Right atrium auricular region (tissue), 2 donors: ENCODE results near the gene RPS6KA4. TPM values are rescaled to one million over a fixed set of nuclear protein-coding genes. Genes with fewer than 3 reads are reported as not detected.

Experiments
- DNase-seq: peaks from one replicate; pipeline ENCODE4 v3.0.0-alpha.2; 2019; ENCODE audit warnings: low spot score
- H3K27ac ChIP-seq, 2 donors: fragments of 200-600 bp; sonication (generic); 1 replicate in 1 of 2; 2 replicates in 1 of 2; pipeline ENCODE4 v1.5.1; 2016 to 2019
- H3K27me3 ChIP-seq, 2 donors: fragments of 200-600 bp; sonication (generic); one replicate each; pipeline versions ENCODE4 v1.5.1 to v1.6.0; 2017 to 2019
- H3K36me3 ChIP-seq: fragments of 200-600 bp; sonication (generic); one replicate; pipeline ENCODE4 v1.5.1; 2016
- H3K4me1 ChIP-seq, 2 donors: fragments of 200-600 bp; sonication (generic); one replicate each; pipeline versions ENCODE4 v1.5.1 to v1.6.0; 2017 to 2019
- H3K4me3 ChIP-seq, 2 donors: fragments of 200-600 bp; sonication (generic); 1 replicate in 1 of 2; 2 replicates in 1 of 2; pipeline ENCODE4 v1.5.1; 2017 to 2019; ENCODE audit warnings: mild to moderate bottlenecking in 1 of 2, moderate library complexity in 1 of 2
- H3K9me3 ChIP-seq, 2 donors: fragments of 200-600 bp; sonication (generic); one replicate each; pipeline ENCODE4 v1.5.1; 2019
- total RNA-seq, 2 donors: library from RNA; depleted of rRNA; stranded (reverse); fragments of >200 nt; gene quantifications; one replicate each; pipeline ENCODE4 v1.1.0, GENCODE V29; 2016
- TF ChIP-seq, protein P1 (sequence below), 2 donors: fragments of 200-600 bp; sonication (generic); IDR thresholded peaks; one replicate each; pipeline ENCODE4 v1.5.1; 2019; ENCODE audit warnings: antibody characterized with exemption in 2 of 2

Gene RPS6KA4
- total RNA-seq, 2 donors from 2014 or later = 11.4 to 22.2 TPM

DNA sequence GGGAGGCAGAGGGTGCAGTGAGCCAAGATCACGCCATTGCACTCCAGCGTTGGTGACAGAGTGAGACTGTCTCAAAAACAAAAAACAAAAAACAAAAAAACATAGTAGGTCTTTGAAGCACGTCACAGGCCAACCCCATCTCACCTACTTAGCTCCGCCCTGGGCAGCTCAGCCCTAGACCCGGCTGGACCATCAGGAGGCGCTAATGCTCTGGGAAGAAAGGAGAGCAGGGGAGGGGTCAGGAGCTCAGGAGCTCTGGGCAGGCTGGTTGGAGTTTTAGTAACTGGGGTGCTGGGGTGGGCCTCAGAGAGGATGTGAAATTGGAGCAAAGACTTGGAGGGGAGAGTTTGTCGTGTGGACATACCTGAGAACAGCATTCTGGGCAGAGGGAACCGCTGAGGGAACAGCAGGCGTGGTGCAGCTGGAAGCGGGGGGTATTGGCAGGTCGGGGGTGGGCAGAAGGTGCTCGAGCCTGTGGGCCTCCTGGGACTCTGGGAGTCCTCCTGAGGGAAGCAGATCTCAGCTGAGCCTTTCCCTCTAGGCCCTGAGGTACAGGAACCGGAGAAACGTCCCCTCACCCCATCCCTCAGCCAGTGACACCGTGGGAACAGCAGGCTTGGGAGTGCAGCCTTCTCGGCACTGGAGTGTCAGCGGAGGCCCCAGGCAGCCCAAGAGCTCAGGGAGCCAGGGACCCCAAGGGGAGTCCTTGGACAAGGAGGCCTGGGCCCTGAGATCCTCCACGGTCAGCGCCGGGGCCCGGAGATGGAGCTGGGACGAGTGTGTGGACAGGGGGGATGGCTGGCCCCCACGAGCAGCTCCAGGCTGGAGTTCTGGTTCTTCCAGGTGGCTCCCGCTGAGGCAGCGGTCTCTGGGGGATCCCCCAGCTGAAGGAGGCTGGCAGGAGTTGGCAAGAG is 2.2 kb upstream of the RPS6KA4 start:
- Histone ChIP-seq H3K27ac (peak overlapping the region in 1 of 2 donors; percentile 70), H3K4me3 (no peak overlapping the region), H3K9me3 (no peaks in the 10 kb centered on the region), H3K36me3 (peaks cover 10% of the 10 kb centered on the region), H3K27me3 (no peaks in the 10 kb centered on the region), H3K4me1 (peaks cover 0 to 57% of the 10 kb centered on the region in 2 donors)
- DNase-seq = no peak
- TF ChIP-seq, protein P1, sequence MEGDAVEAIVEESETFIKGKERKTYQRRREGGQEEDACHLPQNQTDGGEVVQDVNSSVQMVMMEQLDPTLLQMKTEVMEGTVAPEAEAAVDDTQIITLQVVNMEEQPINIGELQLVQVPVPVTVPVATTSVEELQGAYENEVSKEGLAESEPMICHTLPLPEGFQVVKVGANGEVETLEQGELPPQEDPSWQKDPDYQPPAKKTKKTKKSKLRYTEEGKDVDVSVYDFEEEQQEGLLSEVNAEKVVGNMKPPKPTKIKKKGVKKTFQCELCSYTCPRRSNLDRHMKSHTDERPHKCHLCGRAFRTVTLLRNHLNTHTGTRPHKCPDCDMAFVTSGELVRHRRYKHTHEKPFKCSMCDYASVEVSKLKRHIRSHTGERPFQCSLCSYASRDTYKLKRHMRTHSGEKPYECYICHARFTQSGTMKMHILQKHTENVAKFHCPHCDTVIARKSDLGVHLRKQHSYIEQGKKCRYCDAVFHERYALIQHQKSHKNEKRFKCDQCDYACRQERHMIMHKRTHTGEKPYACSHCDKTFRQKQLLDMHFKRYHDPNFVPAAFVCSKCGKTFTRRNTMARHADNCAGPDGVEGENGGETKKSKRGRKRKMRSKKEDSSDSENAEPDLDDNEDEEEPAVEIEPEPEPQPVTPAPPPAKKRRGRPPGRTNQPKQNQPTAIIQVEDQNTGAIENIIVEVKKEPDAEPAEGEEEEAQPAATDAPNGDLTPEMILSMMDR (IDR thresholded peaks at IDR 0.05) = peak in 1 of 2 donors; percentile 21

DNA sequence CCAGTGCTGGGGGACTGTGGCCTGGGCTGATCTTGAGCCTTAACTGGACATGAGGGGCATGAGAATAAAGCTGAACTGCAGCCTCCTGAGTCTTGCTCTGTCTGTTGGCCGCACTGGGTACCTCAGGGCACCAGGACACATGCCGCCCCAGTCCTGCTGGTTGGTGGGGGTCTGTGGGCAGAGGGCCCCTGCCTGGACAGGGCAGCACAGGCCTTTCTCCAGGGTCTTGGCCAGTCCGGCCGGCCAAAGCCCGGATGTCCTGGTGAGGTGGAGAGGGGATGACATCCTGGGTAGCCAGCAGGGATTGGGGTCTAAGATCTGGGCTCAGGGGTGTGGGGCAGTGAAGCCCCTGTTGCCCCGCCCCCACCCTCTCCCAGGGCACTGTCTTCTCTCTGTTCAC is 1.5 kb upstream of the RPS6KA4 start:
- DNase-seq = no peak
- H3K27me3 ChIP-seq = no peaks in the 10 kb centered on the region
- H3K4me1 ChIP-seq = peaks cover 0 to 57% of the 10 kb centered on the region in 2 donors
- peaks cover 17% of the 10 kb centered on the region for H3K36me3 ChIP-seq
- peak overlapping the region in 1 of 2 donors; percentile 88 for H3K27ac ChIP-seq
- H3K4me3 ChIP-seq = no peak overlapping the region
- TF ChIP-seq, protein P1 (IDR thresholded peaks at IDR 0.05) = no peak
- H3K9me3 ChIP-seq = no peaks in the 10 kb centered on the region

DNA sequence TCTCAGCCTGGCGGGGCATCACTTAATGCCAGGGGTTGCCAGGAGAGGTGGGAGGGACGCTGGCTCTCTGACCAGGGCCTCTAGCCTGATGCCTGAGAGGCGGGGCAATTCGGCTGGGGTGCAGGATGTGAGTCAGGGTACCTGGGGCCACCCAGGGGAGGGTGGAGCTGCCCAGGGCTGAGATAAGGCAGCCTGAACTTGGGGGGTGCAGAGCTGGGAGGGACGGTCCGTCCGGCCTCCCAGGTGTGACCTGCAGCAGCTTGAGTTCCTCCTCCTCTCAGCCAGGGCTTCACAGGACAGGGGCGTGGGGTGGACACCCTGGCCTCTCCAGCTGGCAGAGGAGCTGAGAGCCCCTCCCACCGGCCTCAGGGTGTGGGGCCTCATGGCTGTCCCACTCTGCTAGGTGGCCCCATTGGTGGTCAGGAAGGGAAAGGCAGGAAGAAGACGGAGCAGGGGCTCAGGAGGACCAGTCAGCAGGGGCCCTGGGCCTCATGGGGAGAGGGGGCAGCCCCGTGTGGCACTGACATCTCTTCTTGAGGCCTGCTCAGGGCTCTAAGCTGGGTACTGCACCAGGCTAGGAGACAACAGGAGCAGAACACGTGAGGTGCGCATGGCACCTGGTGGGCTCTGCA is 942 bp upstream of the RPS6KA4 start:
- H3K4me3 ChIP-seq = peak overlapping the region; percentile 71 to 75
- H3K27me3 ChIP-seq = no peaks in the 10 kb centered on the region
- H3K36me3 ChIP-seq = peaks cover 22% of the 10 kb centered on the region
- no peaks in the 10 kb centered on the region for H3K9me3 ChIP-seq
- peak overlapping the region; percentile 88 to 95 for H3K27ac ChIP-seq
- H3K4me1 ChIP-seq = peaks cover 0 to 57% of the 10 kb centered on the region in 2 donors
- TF ChIP-seq, protein P1 (IDR thresholded peaks at IDR 0.05) = no peak
- no peak for DNase-seq

DNA sequence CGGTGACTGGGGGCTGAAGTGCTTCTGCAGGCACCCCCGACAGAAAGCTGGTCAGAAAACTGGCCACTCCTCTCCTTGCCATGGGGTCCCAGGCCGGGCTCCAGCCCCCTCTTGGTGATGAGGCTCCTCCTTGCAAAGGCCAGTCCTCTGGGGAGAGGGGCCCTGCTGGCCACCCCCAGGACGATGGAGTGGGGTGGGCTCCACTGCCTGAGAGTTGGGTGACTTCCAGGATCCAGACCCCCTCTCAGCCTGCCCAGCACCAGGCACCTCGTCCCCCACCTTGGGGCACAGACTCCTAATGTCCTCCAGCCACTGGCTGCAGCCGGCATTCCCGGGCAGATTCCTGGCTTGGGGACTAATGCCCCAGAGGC is 441 bp upstream of the RPS6KA4 start:
- H3K9me3 ChIP-seq = no peaks in the 10 kb centered on the region
- no peaks in the 10 kb centered on the region for H3K27me3 ChIP-seq
- peaks cover 24% of the 10 kb centered on the region for H3K36me3 ChIP-seq
- DNase-seq = no peak
- peak overlapping the region; percentile 71 to 75 for H3K4me3 ChIP-seq
- H3K4me1 ChIP-seq = peaks cover 0 to 57% of the 10 kb centered on the region in 2 donors
- peak overlapping the region; percentile 88 to 95 for H3K27ac ChIP-seq
- TF ChIP-seq, protein P1 (IDR thresholded peaks at IDR 0.05) = no peak

DNA sequence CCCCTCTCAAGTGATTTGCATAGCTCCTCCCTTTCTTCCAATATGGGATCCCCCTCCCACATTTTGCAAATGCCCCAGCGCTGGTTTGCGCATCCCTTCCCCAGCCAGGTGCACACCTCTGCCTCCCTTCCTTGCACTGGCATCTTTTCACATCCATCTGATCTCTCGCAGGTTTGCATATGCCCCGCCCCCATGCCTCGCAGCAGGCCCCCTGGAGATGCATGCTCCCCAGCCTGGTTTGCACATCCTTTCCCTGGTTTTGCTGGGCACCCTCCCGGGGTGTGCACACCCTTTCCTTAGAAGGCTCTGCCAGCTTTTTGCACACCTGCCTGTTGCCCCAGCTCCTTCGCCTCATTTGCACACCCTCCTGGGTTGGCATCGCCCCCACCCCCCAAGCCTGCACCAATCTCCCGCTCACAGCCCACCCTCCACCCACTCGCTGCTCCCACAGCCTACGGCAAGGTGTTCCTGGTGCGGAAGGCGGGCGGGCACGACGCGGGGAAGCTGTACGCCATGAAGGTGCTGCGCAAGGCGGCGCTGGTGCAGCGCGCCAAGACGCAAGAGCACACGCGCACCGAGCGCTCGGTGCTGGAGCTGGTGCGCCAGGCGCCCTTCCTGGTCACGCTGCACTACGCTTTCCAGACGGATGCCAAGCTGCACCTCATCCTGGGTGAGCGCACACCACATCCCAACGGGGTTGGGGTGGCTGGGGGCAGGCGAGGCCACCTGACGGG is 917 bp downstream of the RPS6KA4 start:
- Histone ChIP-seq H3K27ac (peak overlapping the region in 1 of 2 donors; percentile 88), H3K4me1 (peaks cover 0 to 51% of the 10 kb centered on the region in 2 donors), H3K4me3 (peak overlapping the region; percentile 71 to 75), H3K9me3 (no peaks in the 10 kb centered on the region), H3K36me3 (peaks cover 24% of the 10 kb centered on the region), H3K27me3 (no peaks in the 10 kb centered on the region)
- TF ChIP-seq, protein P1 (IDR thresholded peaks at IDR 0.05) = no peak
- DNase-seq = no peak
